SH-SY5Y (cell line): ENCODE data around the gene S1PR2.

Source experiments
- GATA2 ChIP-seq: IDR thresholded peaks from 2 replicates; pipeline ENCODE4 v1.6.1; 2011; ENCODE audit warnings: mild to moderate bottlenecking, low read depth, low read length
- GATA3 ChIP-seq: IDR thresholded peaks from 2 replicates; pipeline ENCODE4 v1.6.1; 2011; ENCODE audit warnings: low read depth, mild to moderate bottlenecking, low read length, moderate library complexity

- no peak for TF ChIP-seq GATA2
- no peak for TF ChIP-seq GATA3
Measured at GRCh38 chr19:10270616-10271394, 39.7 kb upstream of the S1PR2 start, which contains the start of gene ICAM1.
